Hippocampal formation (tissue), 2 donors: ENCODE results near the gene CRADD.

ENCODE experiments used
- DNase-seq, 2 donors: peaks; one replicate each; lab custom pipeline; 2025; lab: John Stamatoyannopoulos, UW

CRADD gene

DNA sequence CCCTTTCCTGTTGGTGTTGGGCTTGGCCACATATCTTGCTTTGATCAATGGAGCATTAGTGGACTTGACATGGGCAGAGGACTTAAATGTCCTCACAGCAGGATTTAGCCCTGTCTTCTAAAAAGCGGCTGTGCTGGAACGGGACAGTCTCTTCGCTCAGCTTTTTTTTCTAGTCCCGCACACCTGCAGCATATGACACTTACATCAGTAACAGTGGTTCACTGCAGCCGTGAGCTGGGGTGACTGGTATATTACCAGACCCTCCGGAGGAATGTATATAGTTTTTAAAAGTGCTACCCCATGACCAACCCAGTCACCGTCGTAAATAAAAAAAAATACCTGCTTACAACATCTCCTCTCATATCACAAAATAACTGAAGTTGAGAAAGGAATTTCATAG, 164.5 kb downstream of the CRADD start:
- no peak for DNase-seq

- no peak for DNase-seq
These were observed 167.1 kb downstream of the CRADD start for GRCh38 chr12:93844164-93844784.

- DNase-seq, result no peak
These were observed 169.9 kb downstream of the CRADD start for GRCh38 chr12:93846936-93847516.

DNA sequence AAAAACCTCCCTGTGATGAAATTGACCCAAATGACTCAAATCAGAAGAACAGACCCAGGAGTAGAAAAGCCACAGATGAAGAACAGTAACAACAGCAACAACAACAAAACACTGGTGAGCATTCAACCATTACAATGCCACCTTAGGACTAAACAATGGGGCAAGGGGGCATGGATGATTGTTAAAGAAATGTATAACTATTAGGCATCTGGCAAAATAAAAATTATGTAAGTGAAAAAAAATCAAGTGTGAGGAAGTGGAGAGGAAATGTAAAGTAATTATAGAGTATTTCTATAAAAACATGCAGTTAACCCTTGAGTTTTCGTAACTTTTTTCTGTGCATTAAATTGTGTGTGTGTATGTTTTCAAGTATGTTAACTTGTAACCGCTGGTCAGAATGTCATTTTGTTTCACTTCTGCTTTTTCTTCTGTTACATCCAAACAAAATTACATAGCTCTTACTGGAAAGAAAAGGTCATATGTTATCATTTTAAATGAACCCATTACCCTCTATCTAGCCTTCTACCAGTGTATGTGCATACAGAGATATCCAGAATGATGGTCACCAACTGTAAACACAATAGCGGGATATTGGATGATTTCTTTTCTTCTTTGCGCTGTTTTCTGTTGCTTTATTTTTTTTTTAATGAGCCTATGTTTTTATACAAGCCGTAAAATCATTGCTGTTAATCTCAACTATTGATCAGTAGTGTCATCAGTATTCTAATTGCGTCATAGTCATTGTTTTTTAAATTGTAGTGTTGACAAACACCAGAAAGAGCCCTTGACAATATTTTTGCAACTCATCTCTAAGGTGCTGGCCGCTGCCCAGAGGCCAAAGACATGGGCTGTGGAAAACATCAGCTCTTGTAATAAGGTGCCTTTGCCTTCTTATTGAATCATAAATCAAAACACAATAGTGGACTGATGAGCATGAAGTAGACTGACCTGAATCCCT, 170.6 kb downstream of the CRADD start:
- DNase-seq, result no peak

DNA sequence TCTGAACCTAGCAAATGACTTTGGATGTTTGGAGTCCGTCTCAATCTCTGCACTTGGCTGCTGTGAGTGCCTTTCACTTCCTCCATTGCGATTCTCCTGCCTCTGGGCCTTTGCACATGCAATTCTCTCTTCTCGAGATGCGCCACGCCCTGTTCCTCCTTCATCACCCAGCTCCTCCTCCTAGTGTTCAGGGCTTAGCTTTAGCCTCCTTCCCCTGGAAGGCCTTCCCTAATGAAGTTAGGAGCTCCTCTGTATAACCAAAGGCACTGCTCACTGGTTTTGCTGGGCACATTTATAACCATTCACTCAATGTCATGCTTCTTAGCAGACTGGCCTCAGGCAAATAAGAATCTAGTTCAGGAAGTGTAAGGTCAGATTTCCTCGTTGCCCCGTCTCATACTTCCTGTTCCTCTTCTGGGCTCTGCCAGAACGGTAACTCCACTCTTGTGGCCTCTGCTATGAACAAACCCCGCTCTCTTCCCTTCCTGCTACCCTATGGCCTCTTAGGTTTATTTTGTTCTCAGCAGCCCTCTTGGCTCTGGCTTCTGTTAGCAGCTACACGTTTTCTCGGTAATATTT, 171.4 kb downstream of the CRADD start:
- no peak for DNase-seq

- DNase-seq, result no peak
These were observed 172.8 kb downstream of the CRADD start for GRCh38 chr12:93849946-93850345.

DNA sequence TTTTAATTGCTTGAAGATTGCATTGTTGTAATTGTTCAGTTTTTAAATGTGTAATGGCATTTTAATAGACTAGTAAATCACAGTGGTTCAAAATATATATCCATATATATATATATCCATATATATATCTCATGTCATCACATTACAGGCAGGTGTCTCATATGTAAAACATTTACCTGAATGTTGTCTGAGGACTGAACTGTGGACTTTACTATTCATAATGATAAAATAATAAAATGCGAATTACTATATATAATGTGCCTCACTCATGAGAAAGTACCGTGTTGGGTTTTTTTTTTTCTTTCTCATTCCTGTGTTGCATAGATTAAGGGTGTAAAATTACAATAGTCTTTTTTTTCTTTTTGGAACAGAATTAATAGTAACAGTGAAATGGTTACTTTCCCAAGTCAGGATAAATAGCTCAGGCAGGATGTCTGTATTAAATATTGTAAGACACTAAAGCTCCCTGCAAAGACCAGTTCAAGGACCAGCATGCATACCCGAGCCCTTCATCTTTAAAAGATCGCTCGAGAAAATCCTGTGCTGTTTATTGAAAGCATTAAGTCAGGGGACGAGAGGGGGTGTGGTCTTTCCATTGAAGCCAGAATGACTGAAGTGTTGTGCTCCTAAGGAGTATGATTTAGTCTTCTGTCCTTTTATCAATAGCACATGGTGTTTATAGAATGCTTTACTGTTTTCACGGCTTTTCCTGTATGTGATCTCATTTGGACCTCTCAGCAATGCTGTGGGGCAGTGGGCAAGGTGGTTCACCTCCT, 173.5 kb downstream of the CRADD start:
- no peak for DNase-seq

DNA sequence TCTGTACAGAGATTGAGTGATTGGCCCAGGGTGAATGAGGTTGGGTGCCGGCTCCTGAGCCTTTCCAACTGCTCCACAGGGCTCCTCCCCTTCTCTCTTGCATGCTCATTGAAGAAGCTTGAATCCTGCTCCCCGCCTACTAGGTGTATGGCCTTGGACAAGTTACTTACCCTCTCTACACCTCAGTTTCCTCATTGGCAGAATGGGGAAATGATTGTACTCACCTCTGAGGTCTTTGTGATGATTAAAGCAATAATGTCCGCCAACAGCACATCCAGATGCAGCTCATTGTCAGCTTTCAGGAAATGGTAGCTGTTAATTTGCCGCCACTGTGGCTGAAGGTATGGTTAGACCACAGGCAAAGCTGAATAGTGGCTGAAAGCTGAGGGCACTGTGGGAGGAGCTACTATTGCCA, 174.1 kb downstream of the CRADD start:
- no peak for DNase-seq

- no peak for DNase-seq
These were observed 175.0 kb downstream of the CRADD start for GRCh38 chr12:93852173-93852591.

- DNase-seq, result no peak
These were observed 176.7 kb downstream of the CRADD start for GRCh38 chr12:93853698-93854478.

DNA sequence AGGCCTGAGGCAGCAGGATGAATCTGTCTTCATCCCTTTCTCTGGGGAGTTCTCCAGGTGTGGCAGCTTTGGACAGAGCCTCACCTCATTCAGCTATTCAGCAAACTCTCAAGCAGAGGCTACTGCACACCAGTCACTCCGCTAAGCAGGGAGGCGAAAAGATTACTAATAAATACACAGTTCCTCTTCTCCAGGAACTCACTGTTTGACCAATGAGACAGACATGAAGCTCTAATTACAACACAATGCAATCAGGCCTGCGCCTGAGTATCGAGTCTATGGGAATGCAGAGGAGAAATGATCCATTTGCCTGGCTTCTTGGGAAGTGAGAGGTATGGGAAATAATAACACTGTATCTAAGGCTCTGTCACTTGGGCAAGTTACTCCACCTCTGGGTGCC, 178.1 kb downstream of the CRADD start:
- DNase-seq, result no peak

GRCh38 chr12:93856611-93857010, 179.4 kb downstream of the CRADD start:
- DNase-seq, result no peak

DNA sequence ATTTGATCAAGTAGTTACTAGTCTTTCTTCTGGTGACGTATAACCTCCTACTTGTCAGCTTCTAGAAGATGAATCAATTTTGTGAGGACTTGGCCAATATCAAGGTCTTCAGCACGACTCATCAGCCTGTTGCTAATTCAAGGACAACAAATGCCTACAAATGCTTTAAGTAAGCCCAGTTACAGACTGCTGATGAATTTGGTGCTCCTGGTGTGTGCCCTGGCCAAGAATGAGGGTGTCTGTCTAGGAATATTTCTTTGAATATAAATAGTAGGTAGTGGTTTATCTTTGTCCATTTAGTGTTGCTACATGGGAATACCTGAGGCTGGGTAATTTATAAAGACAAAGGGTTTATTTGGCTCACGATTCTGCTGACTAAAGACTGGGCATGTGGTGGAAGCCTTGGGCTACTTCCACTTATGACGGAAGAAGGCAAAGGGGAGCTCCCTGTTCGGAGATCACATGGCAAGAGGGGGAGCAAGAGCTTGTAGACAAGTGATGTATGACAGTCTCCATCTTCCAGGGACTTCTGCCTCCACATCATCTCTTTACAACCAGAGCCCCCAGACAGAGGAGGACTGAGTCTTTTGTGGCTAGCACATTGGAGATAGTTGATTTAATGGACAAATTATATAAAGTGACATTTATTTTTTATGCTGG, 180.2 kb downstream of the CRADD start:
- DNase-seq, result no peak

GRCh38 chr12:93857991-93858447, 180.8 kb downstream of the CRADD start:
- no peak for DNase-seq

DNA sequence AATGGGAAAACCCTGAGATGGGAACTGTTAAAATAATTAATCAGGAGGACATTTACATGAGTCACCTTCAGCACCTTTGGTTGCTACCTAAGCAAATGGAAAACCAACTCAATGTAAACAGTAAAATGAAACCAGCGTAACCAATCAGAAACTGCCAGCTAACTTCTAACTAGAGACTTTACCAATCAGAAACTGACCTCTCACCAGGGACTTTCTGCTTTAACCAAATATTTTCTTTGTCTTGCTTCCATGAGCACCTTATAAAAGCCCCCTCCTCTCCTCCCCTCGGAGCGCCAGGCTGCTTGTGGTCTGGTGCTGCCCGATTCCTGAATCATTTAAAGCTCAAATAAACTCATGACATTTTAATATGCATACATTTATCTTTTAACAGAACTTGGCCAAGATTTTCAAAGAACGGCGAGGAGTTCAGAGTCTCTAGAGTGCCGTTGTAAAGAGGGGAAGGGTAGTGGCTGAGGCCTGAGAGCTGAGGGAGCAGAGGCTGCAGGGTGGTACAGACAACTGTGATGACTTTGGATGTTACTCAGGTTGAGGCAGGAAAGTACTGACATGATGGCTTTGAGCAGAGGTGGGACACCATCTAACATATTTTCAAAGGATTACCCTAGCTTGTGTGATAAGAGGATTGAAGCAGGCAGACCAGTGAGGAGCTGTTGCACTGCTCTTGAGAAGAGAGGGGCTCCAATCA, 183.6 kb downstream of the CRADD start:
- DNase-seq, result no peak

GRCh38 chr12:93862424-93862823, 185.2 kb downstream of the CRADD start:
- no peak for DNase-seq

DNA sequence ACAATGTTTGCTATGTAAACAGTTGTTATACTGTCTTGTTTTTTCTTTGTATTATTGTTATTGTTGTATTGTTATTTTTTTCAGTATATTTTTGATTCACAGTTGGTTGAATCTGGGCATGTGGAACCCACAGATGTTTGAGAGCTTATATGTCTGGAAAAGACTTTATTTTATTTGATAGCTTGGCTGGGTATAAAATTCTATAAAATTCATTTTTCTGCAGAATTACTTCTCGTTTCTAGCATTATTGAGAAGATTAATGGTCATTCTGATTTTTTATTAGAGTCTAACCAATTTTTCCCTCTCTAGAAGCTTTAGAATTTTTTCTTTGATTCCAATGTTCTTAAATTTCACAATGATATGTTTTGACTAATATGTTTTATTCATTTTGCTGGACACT, 188.6 kb downstream of the CRADD start:
- no peak for DNase-seq

GRCh38 chr12:93868771-93869170, 191.6 kb downstream of the CRADD start:
- no peak for DNase-seq

GRCh38 chr12:93870020-93870795, 193.0 kb downstream of the CRADD start:
- no peak for DNase-seq
